Neutrophil (primary cell): ENCODE measurements around the gene OSBP2.

Experiments used
- H3K27ac ChIP-seq: fragments of 200-600 bp; sonication (generic); 2 replicates; pipeline ENCODE4 v1.5.1; 2016; ENCODE audit warnings: mild to moderate bottlenecking, moderate library complexity
- H3K27me3 ChIP-seq: fragments of 200-600 bp; sonication (generic); 2 replicates; pipeline ENCODE4 v1.6.0; 2016; ENCODE audit warnings: mild to moderate bottlenecking
- H3K36me3 ChIP-seq: fragments of 200-600 bp; sonication (generic); 2 replicates; pipeline ENCODE4 v1.5.1; 2017
- H3K4me1 ChIP-seq, 2 experiments: fragments of 200-600 bp in 1 of 2; sonication (generic) in 1 of 2; 1 replicate in 1 of 2; 2 replicates in 1 of 2; pipeline versions ENCODE4 v1.5.1 to v1.6.1; 2013 to 2016; ENCODE audit warnings: low read depth in 1 of 2, low read length in 1 of 2, mild to moderate bottlenecking in 1 of 2, moderate library complexity in 1 of 2; ENCODE audit not compliant: control insufficient read depth in 1 of 2, insufficient read depth in 1 of 2
- H3K4me3 ChIP-seq, 2 experiments: fragments of 200-600 bp in 1 of 2; sonication (generic) in 1 of 2; 1 replicate in 1 of 2; 2 replicates in 1 of 2; pipeline ENCODE4 v1.5.1; 2013 to 2016; ENCODE audit warnings: low read depth in 1 of 2, low read length in 1 of 2, mild to moderate bottlenecking in 1 of 2, moderate library complexity in 1 of 2
- H3K9me3 ChIP-seq: fragments of 200-600 bp; sonication (generic); 2 replicates; pipeline ENCODE4 v1.5.1; 2016
- TF ChIP-seq, protein P1 (sequence below): fragments of 200-600 bp; sonication (generic); IDR thresholded peaks from 2 replicates; pipeline ENCODE4 v1.5.1; 2016; ENCODE audit warnings: antibody characterized with exemption

OSBP2 gene

DNA sequence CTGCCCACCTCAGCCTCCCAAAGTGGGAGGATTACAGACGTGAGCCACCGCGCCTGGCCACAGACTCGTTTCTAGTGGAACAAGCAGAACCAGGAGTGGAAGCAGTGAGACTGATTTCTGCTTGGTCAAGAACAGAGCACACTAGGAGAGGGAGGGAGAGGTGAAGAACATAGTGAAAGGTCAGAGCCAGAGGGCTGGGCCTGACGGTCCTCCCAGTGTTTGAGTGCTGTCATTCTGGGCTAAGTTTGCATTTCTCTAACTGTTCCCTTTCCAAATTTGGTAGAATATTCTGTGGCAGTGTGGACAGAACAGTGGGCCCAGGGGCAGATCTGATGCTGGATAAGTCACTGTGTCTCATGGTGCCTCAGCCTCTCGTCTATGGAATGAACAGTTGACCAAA is 55.2 kb downstream of the OSBP2 start:
- Histone ChIP-seq H3K4me3 (no peak overlapping the region), H3K9me3 (no peaks in the 10 kb centered on the region), H3K36me3 (no peaks in the 10 kb centered on the region), H3K27me3 (no peaks in the 10 kb centered on the region), H3K27ac (no peak overlapping the region), H3K4me1 (no peaks in the 10 kb centered on the region)
- TF ChIP-seq, protein P1, sequence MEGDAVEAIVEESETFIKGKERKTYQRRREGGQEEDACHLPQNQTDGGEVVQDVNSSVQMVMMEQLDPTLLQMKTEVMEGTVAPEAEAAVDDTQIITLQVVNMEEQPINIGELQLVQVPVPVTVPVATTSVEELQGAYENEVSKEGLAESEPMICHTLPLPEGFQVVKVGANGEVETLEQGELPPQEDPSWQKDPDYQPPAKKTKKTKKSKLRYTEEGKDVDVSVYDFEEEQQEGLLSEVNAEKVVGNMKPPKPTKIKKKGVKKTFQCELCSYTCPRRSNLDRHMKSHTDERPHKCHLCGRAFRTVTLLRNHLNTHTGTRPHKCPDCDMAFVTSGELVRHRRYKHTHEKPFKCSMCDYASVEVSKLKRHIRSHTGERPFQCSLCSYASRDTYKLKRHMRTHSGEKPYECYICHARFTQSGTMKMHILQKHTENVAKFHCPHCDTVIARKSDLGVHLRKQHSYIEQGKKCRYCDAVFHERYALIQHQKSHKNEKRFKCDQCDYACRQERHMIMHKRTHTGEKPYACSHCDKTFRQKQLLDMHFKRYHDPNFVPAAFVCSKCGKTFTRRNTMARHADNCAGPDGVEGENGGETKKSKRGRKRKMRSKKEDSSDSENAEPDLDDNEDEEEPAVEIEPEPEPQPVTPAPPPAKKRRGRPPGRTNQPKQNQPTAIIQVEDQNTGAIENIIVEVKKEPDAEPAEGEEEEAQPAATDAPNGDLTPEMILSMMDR, result no peak

DNA sequence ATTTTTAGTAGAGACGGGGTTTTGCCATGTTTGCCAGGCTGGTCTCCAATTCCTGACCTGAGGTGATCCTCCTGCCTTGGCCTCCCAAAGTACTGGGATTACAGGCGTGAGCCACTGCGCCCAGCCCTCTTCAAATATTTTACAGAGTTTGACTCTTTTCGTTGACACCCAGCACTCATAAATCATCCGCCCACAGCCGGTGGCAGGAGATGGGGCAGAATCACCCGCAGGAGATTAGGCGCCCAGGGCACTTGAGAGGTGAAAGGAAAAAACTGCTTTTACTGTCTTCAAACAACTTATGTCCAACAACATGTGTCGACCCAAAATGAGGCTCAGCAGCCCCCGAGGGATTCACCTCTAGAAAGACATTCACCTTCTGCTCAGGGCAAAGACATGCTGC is 56.9 kb downstream of the OSBP2 start:
- TF ChIP-seq, protein P1, result no peak
- Histone ChIP-seq H3K4me1 (no peaks in the 10 kb centered on the region), H3K27ac (no peak overlapping the region), H3K36me3 (no peaks in the 10 kb centered on the region), H3K27me3 (no peaks in the 10 kb centered on the region), H3K4me3 (no peak overlapping the region), H3K9me3 (no peaks in the 10 kb centered on the region)

DNA sequence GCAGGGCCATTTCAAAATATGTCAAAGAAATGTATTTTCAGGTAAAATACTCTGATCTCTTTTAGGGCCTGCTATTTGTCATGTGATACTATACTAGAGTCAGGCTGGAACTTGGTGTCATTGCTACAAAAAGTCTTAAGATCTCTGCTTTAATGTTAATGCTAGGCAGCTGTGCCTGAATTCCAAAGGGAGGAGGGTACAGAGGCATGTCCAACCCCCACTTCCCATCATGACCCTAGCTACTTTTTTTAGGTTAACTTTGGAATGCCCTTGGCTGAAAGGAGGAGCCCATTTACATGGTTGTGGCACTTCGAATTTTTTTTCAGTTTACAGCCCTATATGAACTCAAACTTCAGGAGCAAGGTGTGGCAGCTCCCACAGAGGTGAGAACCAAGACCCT is 58.1 kb downstream of the OSBP2 start:
- no peaks in the 10 kb centered on the region for H3K27me3 ChIP-seq
- no peaks in the 10 kb centered on the region for H3K4me1 ChIP-seq
- H3K27ac ChIP-seq, result no peak overlapping the region
- no peak overlapping the region for H3K4me3 ChIP-seq
- TF ChIP-seq, protein P1, result no peak
- H3K36me3 ChIP-seq, result no peaks in the 10 kb centered on the region
- H3K9me3 ChIP-seq, result no peaks in the 10 kb centered on the region

DNA sequence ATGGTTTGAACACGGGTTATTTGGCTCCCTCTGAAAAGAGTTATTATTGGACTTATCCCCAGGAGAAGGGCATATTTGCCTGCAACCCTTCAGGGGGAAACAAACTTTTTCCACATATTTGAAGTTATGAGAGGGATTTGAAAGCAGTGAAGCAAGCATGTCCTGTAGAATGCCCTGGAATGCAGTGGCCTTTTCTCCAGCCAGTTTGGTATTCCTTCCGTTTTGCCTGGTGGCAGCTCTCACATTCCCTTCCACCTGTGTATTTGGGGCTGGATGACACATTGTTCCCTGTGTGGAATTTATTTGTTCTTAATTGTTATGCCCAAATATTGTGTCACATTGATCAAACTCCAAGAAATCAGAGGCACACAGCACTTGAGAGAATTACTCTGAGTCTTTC is 59.0 kb downstream of the OSBP2 start:
- H3K36me3 ChIP-seq, result no peaks in the 10 kb centered on the region
- no peaks in the 10 kb centered on the region for H3K4me1 ChIP-seq
- TF ChIP-seq, protein P1, result no peak

DNA sequence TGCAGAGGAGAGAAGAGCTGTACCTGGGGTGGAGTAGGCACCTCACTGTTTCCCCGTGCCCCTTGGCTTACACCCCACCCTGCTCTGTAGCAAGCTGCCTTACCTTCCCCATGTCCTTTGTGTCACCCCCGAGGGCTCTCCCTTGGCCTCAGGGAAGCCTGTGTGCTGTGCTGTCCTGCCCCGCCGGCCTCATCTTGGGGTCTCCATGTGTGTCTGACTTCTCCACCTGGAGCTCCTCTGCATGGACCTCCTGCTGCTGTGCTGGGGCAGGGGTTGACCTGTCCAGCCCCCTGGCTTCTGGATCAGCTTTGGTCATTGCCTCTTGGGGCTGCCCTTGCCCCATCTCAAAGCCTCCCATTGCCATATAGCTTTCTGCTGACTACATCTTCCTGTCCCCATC is 59.8 kb downstream of the OSBP2 start:
- TF ChIP-seq, protein P1, result no peak

More for the DNA sequence above, 59.0 kb downstream of the OSBP2 start:
- H3K27ac ChIP-seq, result no peak overlapping the region
- no peaks in the 10 kb centered on the region for H3K9me3 ChIP-seq
- H3K4me3 ChIP-seq, result no peak overlapping the region
- H3K27me3 ChIP-seq, result no peaks in the 10 kb centered on the region

More for the DNA sequence above, 59.8 kb downstream of the OSBP2 start:
- Histone ChIP-seq H3K27me3 (no peaks in the 10 kb centered on the region), H3K9me3 (no peaks in the 10 kb centered on the region), H3K27ac (no peak overlapping the region), H3K4me1 (no peaks in the 10 kb centered on the region), H3K4me3 (no peak overlapping the region), H3K36me3 (no peaks in the 10 kb centered on the region)
